MV-4-11 (cell line): ENCODE measurements around the gene CWC27.
"Not testable (repeated sequence)": the region's sequence is repeated elsewhere in the genome, so short reads cannot be mapped to it uniquely, and the experiment has no call there.

Source experiments
- DNase-seq: peaks from one replicate; lab custom pipeline; 2025; lab: John Stamatoyannopoulos, UW

Gene CWC27

GRCh38 chr5:64788156-64788555, 19.4 kb downstream of the CWC27 start:
- no peak for DNase-seq

GRCh38 chr5:64789457-64789856, 20.7 kb downstream of the CWC27 start:
- peak; percentile 22 for DNase-seq

GRCh38 chr5:64790210-64790609, 21.5 kb downstream of the CWC27 start:
- DNase-seq: peak; percentile 5

GRCh38 chr5:64792469-64792868, 23.7 kb downstream of the CWC27 start:
- DNase-seq: no peak

- no peak for DNase-seq
Measured at GRCh38 chr5:64794053-64794770, 25.5 kb downstream of the CWC27 start.

GRCh38 chr5:64796301-64796700, 27.6 kb downstream of the CWC27 start:
- no peak for DNase-seq

GRCh38 chr5:64800926-64801325, 32.2 kb downstream of the CWC27 start:
- DNase-seq: no peak

GRCh38 chr5:64806537-64806936, 37.8 kb downstream of the CWC27 start:
- DNase-seq: no peak

GRCh38 chr5:64807520-64807919, 38.8 kb downstream of the CWC27 start:
- no peak for DNase-seq

- DNase-seq: peak; percentile 46
Measured at GRCh38 chr5:64811050-64811640, 42.4 kb downstream of the CWC27 start.

GRCh38 chr5:64814073-64814472, 45.3 kb downstream of the CWC27 start:
- DNase-seq: no peak

- no peak for DNase-seq
Measured at GRCh38 chr5:64818245-64818644, 49.5 kb downstream of the CWC27 start.

GRCh38 chr5:64819345-64819744, 50.6 kb downstream of the CWC27 start:
- DNase-seq: not testable (repeated sequence)

- no peak for DNase-seq
Measured at GRCh38 chr5:64822320-64822719, 53.6 kb downstream of the CWC27 start.

GRCh38 chr5:64826541-64826940, 57.8 kb downstream of the CWC27 start:
- DNase-seq: no peak

GRCh38 chr5:64827703-64828102, 59.0 kb downstream of the CWC27 start:
- DNase-seq: no peak

- DNase-seq: not testable (repeated sequence)
Measured at GRCh38 chr5:64830650-64831049, 61.9 kb downstream of the CWC27 start.

GRCh38 chr5:64831996-64832395, 63.3 kb downstream of the CWC27 start:
- no peak for DNase-seq

GRCh38 chr5:64834037-64834436, 65.3 kb downstream of the CWC27 start:
- no peak for DNase-seq

- DNase-seq: no peak
Measured at GRCh38 chr5:64834611-64835010, 65.9 kb downstream of the CWC27 start.

- no peak for DNase-seq
Measured at GRCh38 chr5:64835266-64835665, 66.5 kb downstream of the CWC27 start.

- DNase-seq: no peak
Measured at GRCh38 chr5:64836190-64836755, 67.5 kb downstream of the CWC27 start.

- no peak for DNase-seq
Measured at GRCh38 chr5:64836786-64837185, 68.1 kb downstream of the CWC27 start.

- no peak for DNase-seq
Measured at GRCh38 chr5:64838376-64838775, 69.6 kb downstream of the CWC27 start.
